ENCODE measurements around the gene SERPINB8. TPM values are rescaled to one million over a fixed set of nuclear protein-coding genes. Genes with fewer than 3 reads are reported as not detected.
A peak's percentile ranks its signal among the peaks of the same experiment; 100 is the strongest.

Gene SERPINB8
- total RNA-seq, 2 experiments from 2014 or later: 6.0 to 7.3 TPM

- Mint-ChIP-seq H3K4me1 (peaks cover 15% of the 10 kb centered on the region), H3K27me3 (no peaks in the 10 kb centered on the region), H3K36me3 (no peaks in the 10 kb centered on the region), H3K4me3 (no peak overlapping the region), H3K27ac (no peak overlapping the region), H3K9me3 (no peaks in the 10 kb centered on the region)
- DNase-seq (no peak), ATAC-seq (ENCODE audit: low read depth) (no peak)
- POLR2A ChIA-PET: no interaction called here
Measured at GRCh38 chr18:63977040-63977439, 7.2 kb downstream of the SERPINB8 start.

DNA sequence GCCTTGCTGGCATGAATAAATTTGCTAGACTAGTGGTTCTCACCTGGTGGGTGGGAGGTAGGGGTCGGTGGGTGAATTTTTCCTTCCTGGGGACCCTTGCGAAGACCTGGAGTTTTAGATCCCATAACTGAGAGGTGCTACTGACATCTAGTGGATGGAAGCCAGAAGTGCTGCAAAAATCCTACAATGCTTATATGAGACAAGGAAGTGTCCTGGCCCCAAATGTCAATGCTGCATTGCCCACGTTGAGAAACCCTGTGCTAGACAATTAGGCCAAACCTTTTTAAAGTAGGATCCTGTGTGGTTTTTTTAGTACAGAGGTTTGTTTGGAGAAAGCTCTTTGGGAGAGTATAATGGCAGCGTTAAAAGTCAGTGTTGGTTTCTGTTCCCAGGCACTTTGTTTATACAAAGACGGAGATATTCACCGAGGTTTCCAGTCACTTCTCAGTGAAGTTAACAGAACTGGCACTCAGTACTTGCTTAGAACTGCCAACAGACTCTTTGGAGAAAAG, 9.6 kb downstream of the SERPINB8 start:
- no peak overlapping the region for H3K27ac Mint-ChIP-seq
- H3K4me3 Mint-ChIP-seq: peak overlapping the region; percentile 47
- peaks cover 15% of the 10 kb centered on the region for H3K4me1 Mint-ChIP-seq

GRCh38 chr18:63980027-63980426, 10.1 kb downstream of the SERPINB8 start:
- Mint-ChIP-seq H3K4me1 (peaks cover 13% of the 10 kb centered on the region), H3K27me3 (no peaks in the 10 kb centered on the region), H3K9me3 (no peaks in the 10 kb centered on the region), H3K4me3 (no peak overlapping the region), H3K27ac (no peak overlapping the region), H3K36me3 (no peaks in the 10 kb centered on the region)
- POLR2A ChIA-PET: no interaction called here
- ATAC-seq (ENCODE audit: low read depth): no peak
- DNase-seq: no peak

More for the DNA sequence above, 9.6 kb downstream of the SERPINB8 start:
- DNase-seq (no peak), ATAC-seq (ENCODE audit: low read depth) (peak; percentile 76)
- Mint-ChIP-seq H3K36me3 (no peaks in the 10 kb centered on the region), H3K9me3 (no peaks in the 10 kb centered on the region), H3K27me3 (no peaks in the 10 kb centered on the region)
- POLR2A ChIA-PET: no interaction called here

DNA sequence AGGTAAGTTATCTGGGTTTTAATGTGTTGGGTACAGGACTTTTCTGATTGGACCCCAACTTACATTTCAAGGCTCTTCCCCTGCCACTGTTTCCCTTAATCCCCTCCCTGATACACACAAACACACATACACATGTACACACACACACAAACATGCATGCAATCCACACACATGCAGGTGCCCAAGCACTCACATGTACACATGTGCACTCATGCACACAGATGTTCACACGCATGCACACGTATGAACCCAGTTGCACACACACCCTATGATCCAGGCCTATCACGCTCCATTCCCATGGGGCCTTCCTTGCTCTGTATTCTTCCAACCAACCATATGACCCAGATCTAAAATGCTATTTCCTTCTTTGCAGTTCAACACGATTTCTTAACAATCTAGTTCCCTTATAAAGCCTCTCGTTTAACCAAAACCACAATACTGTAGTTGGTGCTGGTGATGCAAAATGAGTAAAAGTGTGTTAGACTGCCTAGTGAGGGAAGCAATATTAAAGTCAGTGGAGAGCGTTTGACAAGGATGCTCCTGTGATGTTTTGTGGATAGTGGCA, 11.1 kb downstream of the SERPINB8 start:
- no peak for ATAC-seq (ENCODE audit: low read depth)
- H3K27me3 Mint-ChIP-seq: no peaks in the 10 kb centered on the region
- POLR2A ChIA-PET: no interaction called here
- no peaks in the 10 kb centered on the region for H3K36me3 Mint-ChIP-seq
- no peak overlapping the region for H3K27ac Mint-ChIP-seq
- H3K9me3 Mint-ChIP-seq: no peaks in the 10 kb centered on the region
- DNase-seq: no peak
- H3K4me3 Mint-ChIP-seq: no peak overlapping the region
- H3K4me1 Mint-ChIP-seq: peaks cover 10% of the 10 kb centered on the region

DNA sequence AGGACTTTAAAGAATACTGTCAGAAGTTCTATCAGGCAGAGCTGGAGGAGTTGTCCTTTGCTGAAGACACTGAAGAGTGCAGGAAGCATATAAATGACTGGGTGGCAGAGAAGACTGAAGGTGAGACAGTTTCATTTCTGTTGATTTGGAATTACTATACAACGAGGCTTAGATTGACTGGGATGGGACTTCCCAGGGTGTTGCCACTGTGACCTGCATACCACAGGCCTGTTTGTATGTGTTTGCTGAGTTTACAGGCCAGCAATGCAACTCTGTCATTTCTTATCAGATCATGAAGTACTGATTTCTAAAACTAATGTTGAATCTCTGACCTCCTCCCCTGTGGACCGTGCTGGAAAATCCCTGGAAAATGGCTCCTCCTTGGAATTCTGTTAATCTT, 11.8 kb downstream of the SERPINB8 start:
- no peaks in the 10 kb centered on the region for H3K9me3 Mint-ChIP-seq
- ATAC-seq (ENCODE audit: low read depth) (no peak), DNase-seq (no peak)
- no peaks in the 10 kb centered on the region for H3K27me3 Mint-ChIP-seq
- H3K27ac Mint-ChIP-seq: no peak overlapping the region
- no peaks in the 10 kb centered on the region for H3K36me3 Mint-ChIP-seq
- POLR2A ChIA-PET: no interaction called here
- H3K4me1 Mint-ChIP-seq: peaks cover 10% of the 10 kb centered on the region
- H3K4me3 Mint-ChIP-seq: no peak overlapping the region

DNA sequence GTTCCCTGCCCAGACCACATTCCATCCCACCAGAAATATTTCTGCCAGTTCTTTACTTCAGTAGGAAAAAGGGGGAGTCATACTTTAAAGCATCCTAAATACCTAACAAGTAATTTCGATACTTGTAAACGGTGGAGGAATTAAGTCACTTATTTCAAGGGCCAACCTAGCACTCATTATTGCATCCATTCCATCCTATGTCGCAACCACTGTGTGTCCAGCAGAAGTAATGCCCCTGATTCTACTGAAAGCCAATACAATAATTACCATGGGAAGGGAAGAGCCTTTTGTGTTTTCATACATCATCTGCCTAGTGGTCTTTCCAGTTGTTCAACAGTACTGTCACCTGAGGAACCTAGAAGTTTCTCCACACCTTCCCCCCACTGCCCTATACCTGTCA, 12.5 kb downstream of the SERPINB8 start:
- ATAC-seq (ENCODE audit: low read depth) (no peak), DNase-seq (no peak)
- no peaks in the 10 kb centered on the region for H3K9me3 Mint-ChIP-seq
- no peak overlapping the region for H3K4me3 Mint-ChIP-seq
- H3K36me3 Mint-ChIP-seq: no peaks in the 10 kb centered on the region
- no peak overlapping the region for H3K27ac Mint-ChIP-seq
- POLR2A ChIA-PET: no interaction called here
- H3K27me3 Mint-ChIP-seq: no peaks in the 10 kb centered on the region
- H3K4me1 Mint-ChIP-seq: peaks cover 10% of the 10 kb centered on the region

DNA sequence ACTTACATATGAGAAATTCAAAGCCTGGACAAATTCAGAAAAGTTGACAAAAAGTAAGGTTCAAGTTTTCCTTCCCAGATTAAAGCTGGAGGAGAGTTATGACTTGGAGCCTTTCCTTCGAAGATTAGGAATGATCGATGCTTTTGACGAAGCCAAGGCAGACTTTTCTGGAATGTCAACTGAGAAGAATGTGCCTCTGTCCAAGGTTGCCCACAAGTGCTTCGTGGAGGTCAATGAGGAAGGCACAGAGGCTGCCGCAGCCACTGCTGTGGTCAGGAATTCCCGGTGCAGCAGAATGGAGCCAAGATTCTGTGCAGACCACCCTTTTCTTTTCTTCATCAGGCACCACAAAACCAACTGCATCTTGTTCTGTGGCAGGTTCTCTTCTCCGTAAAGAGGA, 17.0 kb downstream of the SERPINB8 start:
- Mint-ChIP-seq H3K4me1 (no peaks in the 10 kb centered on the region), H3K27me3 (no peaks in the 10 kb centered on the region), H3K27ac (no peak overlapping the region), H3K36me3 (no peaks in the 10 kb centered on the region), H3K4me3 (no peak overlapping the region), H3K9me3 (no peaks in the 10 kb centered on the region)
- ATAC-seq (ENCODE audit: low read depth): no peak
- POLR2A ChIA-PET: no interaction called here
- no peak for DNase-seq

DNA sequence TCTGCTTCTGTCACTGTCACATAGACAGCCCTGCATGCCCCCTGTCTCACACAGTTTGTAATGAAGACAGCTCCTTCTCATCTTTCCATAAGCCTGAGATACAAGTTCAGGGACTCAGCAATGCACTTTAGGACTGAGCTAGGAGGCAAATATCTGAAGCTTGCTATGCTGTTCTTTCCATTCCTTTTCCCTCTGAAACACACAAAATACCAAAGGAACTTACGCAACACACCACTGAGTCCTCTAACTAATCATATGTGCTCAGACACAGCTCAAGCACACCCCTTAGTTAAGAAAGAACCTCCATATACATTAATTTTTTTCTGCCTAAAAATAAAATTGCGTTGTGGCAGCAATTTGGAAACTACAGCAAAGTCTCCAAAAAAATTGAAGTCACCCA, 17.9 kb downstream of the SERPINB8 start:
- no peaks in the 10 kb centered on the region for H3K27me3 Mint-ChIP-seq
- peaks cover 2% of the 10 kb centered on the region for H3K9me3 Mint-ChIP-seq
- no peak overlapping the region for H3K4me3 Mint-ChIP-seq
- DNase-seq (no peak), ATAC-seq (ENCODE audit: low read depth) (no peak)
- H3K4me1 Mint-ChIP-seq: no peaks in the 10 kb centered on the region
- H3K36me3 Mint-ChIP-seq: peaks cover 2% of the 10 kb centered on the region
- POLR2A ChIA-PET: no interaction called here
- H3K27ac Mint-ChIP-seq: no peak overlapping the region

DNA sequence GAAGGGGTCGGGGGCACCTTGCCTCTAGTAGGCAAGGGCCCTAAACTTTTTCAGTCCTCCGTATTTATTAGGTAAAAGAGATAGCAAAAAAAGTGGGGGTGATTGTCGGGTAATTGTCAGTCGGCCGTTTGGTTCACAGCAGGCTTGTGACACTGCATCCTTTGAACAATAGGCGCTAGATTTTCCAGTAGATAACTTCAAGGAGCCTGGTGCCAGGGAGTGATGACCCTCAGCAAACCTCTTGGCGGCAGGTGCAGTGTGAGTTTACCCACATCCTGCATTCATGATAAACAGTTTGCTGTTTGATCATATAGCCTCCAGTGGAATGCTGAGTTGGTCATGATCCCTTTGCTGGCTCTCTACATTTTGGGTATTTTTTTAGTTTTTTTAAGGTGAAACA, 22.9 kb downstream of the SERPINB8 start:
- no peak overlapping the region for H3K27ac Mint-ChIP-seq
- H3K9me3 Mint-ChIP-seq: peaks cover 8% of the 10 kb centered on the region
- no peaks in the 10 kb centered on the region for H3K4me1 Mint-ChIP-seq

GRCh38 chr18:63994783-63995399, 25.0 kb downstream of the SERPINB8 start:
- ATAC-seq (ENCODE audit: low read depth): no peak
- no peak overlapping the region for H3K4me3 Mint-ChIP-seq
- no peaks in the 10 kb centered on the region for H3K4me1 Mint-ChIP-seq
- peaks cover 8% of the 10 kb centered on the region for H3K9me3 Mint-ChIP-seq
- H3K36me3 Mint-ChIP-seq: peaks cover 4% of the 10 kb centered on the region
- POLR2A ChIA-PET: no interaction called here
- no peaks in the 10 kb centered on the region for H3K27me3 Mint-ChIP-seq
- no peak overlapping the region for H3K27ac Mint-ChIP-seq
- no peak for DNase-seq

More for the DNA sequence above, 22.9 kb downstream of the SERPINB8 start:
- Mint-ChIP-seq H3K4me3 (no peak overlapping the region), H3K27me3 (no peaks in the 10 kb centered on the region), H3K36me3 (peaks cover 4% of the 10 kb centered on the region)
- POLR2A ChIA-PET: no interaction called here
- DNase-seq: no peak
- no peak for ATAC-seq (ENCODE audit: low read depth)

DNA sequence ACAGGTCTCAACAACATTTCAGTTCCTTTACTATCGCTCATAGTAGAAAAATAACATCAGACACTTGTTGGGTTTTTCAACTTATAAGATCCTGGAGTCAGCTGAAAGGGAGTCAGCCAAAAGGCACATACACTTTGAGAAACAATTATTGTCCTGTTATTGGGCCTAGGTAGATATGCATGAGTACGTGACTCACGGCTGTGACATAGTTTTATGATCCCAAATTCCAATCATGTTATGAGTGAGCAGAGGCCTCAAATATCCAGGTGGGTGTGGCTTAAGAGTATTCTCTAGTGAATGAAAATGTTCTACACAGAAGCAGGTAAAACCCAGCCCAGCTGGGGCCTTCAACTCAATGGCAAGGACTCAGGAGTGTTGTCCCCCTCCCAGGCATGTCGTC, 27.2 kb downstream of the SERPINB8 start:
- Mint-ChIP-seq H3K27ac (no peak overlapping the region), H3K4me3 (no peak overlapping the region), H3K36me3 (peaks cover 4% of the 10 kb centered on the region), H3K9me3 (peaks cover 8% of the 10 kb centered on the region), H3K27me3 (no peaks in the 10 kb centered on the region), H3K4me1 (no peaks in the 10 kb centered on the region)
- DNase-seq (no peak), ATAC-seq (ENCODE audit: low read depth) (no peak)
- POLR2A ChIA-PET: interaction anchor here (0.6 kb wide), 1 partner anchor 1251 kb away, joined by 3 read pairs; no protein-coding TSS in a partner anchor

DNA sequence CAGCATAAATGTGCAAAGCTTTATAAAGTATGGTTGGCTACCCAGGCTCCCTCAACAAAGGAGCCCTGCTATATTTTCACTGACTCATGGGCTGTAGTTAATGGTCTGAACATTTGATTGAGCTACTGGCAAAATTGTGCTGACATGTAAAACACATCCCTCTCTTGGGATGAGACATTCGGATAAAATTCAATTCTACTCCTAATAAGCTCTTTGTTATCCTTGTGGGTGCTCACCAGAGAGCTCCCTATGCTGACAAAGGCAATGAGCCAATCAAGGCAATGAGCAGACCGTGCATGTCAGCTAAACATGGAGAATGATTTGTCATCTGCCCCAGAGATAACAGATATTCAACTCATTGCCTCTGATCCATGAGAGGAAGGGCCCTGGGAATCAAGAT, 27.7 kb downstream of the SERPINB8 start:
- Mint-ChIP-seq H3K9me3 (peaks cover 6% of the 10 kb centered on the region), H3K4me1 (no peaks in the 10 kb centered on the region), H3K27me3 (no peaks in the 10 kb centered on the region), H3K36me3 (peaks cover 2% of the 10 kb centered on the region), H3K4me3 (no peak overlapping the region), H3K27ac (no peak overlapping the region)
- DNase-seq (no peak), ATAC-seq (ENCODE audit: low read depth) (no peak)
- POLR2A ChIA-PET: interaction anchor here (0.6 kb wide), 1 partner anchor 1251 kb away, joined by 3 read pairs; no protein-coding TSS in a partner anchor

DNA sequence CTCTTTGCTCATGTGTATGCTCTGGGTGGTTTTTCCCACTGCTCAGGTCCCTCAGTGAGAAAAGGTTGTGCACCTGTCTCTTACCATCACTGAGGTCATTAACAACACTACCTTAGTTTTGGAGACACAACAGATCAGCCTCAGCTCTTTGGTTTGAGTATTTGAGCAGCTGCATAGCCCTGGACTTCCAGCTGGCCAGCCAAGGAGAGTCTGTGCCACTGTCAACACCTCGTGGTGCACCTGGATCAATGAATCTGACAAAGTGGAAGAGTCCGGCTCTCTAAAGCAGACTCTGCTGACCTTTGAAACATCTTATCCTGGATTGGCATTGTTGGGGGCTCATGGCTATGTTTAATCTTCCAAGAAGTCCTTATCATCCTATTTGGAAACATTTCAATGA, 30.0 kb downstream of the SERPINB8 start:
- Mint-ChIP-seq H3K9me3 (peaks cover 6% of the 10 kb centered on the region), H3K4me3 (no peak overlapping the region), H3K4me1 (no peaks in the 10 kb centered on the region), H3K36me3 (no peaks in the 10 kb centered on the region), H3K27me3 (peaks cover 6% of the 10 kb centered on the region), H3K27ac (no peak overlapping the region)
- DNase-seq (no peak), ATAC-seq (ENCODE audit: low read depth) (no peak)
- POLR2A ChIA-PET: no interaction called here

DNA sequence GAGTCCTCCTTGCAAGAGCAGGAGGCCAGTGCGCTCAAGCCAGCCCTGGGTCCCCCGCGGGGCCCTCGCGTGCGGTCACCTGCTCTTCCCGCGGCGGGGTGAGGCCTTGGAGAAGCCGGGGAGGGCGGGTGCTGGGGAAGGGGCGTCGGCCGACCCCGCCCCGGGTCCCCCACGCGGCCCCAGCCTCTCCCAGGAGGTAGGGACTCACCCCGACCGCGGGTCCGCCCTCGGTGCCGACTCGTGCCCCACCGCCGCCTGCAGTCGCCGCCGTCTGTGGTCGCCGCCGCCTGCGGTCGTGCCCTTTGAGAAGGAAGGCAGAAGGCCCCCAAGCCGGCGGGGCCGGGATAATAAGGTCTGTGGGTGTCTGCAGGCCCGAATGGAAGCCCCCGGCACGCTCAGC, 32.7 kb downstream of the SERPINB8 start:
- Mint-ChIP-seq H3K9me3 (no peaks in the 10 kb centered on the region), H3K36me3 (no peaks in the 10 kb centered on the region), H3K27ac (no peak overlapping the region), H3K27me3 (peaks cover 10% of the 10 kb centered on the region), H3K4me1 (no peaks in the 10 kb centered on the region), H3K4me3 (no peak overlapping the region)
- no peak for DNase-seq
- ATAC-seq (ENCODE audit: low read depth): no peak
- POLR2A ChIA-PET: no interaction called here

Data from activated naive CD8-positive, alpha-beta T cell treated with anti-CD3 and anti-CD28 coated beads, Interleukin-2, amount 10 ng/mL, durations not matched to agents 7 days and 5 days (primary cell).